GM13976 (cell line): ENCODE data around the gene DPH3.
A peak's percentile ranks its signal among the peaks of the same experiment; 100 is the strongest.
"Not testable (repeated sequence)": the region's sequence is repeated elsewhere in the genome, so short reads cannot be mapped to it uniquely, and the experiment has no call there.

Experiments
- DNase-seq: peaks from one replicate; pipeline ENCODE4 v3.0.0; 2012; ENCODE audit warnings: low spot score
- in situ Hi-C: fragments of 300-500 bp; cut with MboI; formaldehyde crosslinking; loops from one replicate; pipeline ENCODE4 v1.12.0; 2022; ENCODE audit warnings: low sequenced_read_pairs, mixed read lengths, inconsistent platforms; ENCODE audit not compliant: unreplicated experiment
- TF ChIP-seq, protein P1 (sequence below): IDR thresholded peaks from 2 replicates; pipeline ENCODE4 v1.5.1; 2012; ENCODE audit warnings: borderline replicate concordance, mild to moderate bottlenecking; ENCODE audit not compliant: insufficient read depth; ENCODE audit errors: extremely low read depth, missing control alignments, control extremely low read depth

DPH3 gene

DNA sequence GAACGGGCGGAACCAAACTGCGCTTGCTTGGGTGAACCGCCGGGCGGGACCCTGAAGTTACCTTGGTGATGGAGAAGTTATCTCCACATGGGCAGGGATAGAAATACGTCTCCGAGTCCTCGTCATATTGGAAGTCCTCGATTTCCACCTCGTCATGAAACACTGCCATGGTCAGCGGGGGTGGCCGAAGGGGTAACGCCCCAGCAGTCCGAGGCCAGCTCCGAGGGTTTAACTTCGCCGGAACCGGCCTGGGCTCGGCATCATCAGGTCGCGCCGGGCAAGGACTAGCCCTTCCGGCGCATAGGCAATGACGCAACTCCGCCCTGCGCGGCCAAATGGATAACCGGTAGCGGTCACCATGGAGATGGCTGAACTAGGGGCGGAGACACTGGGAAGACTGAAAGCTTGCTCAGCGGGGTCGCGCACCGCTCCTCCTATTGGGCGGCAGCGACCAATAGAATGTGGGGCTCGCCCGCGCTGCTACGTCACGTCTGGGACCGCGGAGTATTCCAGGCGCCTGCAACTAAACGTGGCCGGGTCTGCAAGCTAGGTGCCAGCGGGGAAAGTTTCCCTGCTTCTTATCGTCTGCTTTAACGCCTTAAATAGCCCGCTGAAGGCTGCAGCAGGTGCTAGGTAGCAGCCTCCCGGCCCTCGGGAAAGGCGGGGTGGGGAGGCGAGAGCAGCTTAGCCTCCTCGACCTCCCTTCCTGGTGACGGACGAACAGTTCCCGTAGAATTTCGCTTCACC is at the start of gene DPH3, which contains the start of gene OXNAD1:
Gene DPH3, minus strand, starts transcription at position 236 of the 747 bp plus-strand sequence. Its CDS starts 67 bp downstream, at position 169.
Gene OXNAD1, plus strand, starts transcription at position 505 of the 747 bp plus-strand sequence. CDS start 5,741 bp downstream, outside the sequence.
- in situ Hi-C loops: no loop called here
- TF ChIP-seq, protein P1, sequence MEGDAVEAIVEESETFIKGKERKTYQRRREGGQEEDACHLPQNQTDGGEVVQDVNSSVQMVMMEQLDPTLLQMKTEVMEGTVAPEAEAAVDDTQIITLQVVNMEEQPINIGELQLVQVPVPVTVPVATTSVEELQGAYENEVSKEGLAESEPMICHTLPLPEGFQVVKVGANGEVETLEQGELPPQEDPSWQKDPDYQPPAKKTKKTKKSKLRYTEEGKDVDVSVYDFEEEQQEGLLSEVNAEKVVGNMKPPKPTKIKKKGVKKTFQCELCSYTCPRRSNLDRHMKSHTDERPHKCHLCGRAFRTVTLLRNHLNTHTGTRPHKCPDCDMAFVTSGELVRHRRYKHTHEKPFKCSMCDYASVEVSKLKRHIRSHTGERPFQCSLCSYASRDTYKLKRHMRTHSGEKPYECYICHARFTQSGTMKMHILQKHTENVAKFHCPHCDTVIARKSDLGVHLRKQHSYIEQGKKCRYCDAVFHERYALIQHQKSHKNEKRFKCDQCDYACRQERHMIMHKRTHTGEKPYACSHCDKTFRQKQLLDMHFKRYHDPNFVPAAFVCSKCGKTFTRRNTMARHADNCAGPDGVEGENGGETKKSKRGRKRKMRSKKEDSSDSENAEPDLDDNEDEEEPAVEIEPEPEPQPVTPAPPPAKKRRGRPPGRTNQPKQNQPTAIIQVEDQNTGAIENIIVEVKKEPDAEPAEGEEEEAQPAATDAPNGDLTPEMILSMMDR: no peak

DNA sequence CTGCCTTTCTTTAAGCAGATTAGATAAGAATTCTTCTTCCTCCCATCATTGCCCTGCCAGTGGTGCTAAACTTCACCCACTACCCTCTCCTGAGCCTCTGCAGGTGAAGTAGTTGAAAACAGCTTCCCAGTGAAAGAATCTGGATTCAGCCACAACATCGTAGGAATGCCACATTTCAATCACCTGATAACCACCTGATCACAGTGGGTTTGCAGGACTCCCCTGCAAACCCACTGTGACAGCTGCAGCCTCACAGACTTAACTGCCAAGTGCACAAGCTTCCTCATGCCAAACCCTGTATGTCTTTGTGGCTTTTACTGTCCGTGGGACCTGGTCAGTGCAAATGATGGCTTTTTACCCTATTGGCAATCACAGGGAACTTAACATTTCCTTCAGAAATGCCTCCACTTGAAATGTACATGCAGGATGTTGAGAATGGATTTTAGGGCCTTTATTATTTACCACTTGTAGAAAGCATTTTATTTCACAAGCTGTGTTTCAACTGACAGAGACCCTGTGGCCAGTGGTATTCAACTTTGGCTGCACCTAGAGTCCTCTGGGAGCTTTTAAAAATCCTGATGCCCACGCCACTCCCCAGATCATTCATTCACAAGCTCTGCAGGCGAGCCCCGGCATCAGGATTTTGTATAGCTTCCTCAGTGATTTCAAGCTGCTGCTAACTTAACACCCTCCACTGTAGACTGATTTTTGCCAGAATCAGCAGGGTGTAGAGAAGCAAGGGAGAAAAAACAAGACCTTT is 49.3 kb upstream of the DPH3 start:
- DNase-seq: no peak
- TF ChIP-seq, protein P1: no peak
- in situ Hi-C loops: no loop called here

More for the DNA sequence above, at the start of gene DPH3, which contains the start of gene OXNAD1:
- peak; percentile 96 for DNase-seq

DNA sequence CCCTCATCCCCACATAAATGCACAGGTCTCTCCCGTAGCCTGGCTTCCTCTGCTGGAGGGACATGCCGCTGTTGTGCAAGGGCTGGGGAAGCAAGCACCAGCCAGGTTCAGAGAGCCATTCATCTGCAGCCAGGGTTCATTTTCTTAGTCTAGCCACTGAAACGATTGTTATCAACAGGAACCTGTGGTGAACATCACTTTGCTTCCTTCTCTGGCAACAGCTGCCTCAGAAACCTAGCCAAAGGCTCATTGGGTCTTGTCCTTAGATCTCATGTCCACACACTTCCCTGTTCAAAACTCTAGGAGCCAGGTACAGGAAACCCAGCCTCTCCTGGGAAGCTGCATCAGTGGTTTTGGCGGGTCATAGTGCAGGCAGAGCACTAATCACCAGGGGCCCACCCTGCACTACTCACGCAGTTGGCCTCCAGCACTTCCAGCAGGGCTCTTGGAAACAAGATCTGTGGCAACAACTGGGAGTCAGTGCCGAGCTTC is 47.3 kb upstream of the DPH3 start:
- DNase-seq: no peak
- in situ Hi-C loops: no loop called here
- TF ChIP-seq, protein P1: no peak

DNA sequence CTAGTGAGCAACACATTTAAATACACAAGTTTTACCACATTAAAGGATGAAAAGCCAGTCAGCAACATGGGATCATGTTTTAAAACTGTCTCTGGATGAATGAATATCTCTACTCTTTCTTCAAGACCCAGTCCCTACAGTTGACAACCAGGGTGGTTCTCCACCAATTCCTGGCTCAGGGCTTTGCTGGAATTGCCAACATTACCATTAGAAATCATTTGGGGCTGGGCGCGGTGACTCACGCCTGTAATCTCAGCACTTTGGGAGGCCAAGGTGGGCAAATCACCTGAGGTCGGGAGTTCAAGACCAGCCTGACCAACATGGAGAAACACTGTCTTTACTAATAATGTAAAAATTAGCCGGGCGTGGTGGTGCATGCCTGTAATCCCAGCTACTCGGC is 45.7 kb upstream of the DPH3 start:
- DNase-seq, in situ Hi-C loops: not testable (repeated sequence)

DNA sequence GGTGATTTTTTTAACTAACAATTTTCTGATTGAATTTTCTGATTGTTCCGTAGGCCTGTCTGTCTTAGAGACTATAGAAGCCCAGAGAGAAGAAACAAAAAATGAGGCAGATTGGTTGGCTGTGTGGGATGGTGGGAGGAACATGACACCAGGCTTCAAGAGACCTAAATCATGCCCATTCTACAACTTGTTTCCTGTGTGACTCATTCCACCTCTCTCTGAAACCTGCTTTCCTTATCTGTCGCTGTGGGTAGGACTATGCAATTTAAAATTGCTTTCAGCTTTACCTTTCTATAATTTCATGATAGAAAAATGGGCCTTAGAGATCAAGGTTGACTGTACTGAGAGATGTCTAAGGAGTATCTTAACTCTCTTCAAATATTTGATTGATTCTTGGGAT is 44.8 kb upstream of the DPH3 start:
- in situ Hi-C loops: no loop called here
- TF ChIP-seq, protein P1: no peak
- peak; percentile 29 for DNase-seq

DNA sequence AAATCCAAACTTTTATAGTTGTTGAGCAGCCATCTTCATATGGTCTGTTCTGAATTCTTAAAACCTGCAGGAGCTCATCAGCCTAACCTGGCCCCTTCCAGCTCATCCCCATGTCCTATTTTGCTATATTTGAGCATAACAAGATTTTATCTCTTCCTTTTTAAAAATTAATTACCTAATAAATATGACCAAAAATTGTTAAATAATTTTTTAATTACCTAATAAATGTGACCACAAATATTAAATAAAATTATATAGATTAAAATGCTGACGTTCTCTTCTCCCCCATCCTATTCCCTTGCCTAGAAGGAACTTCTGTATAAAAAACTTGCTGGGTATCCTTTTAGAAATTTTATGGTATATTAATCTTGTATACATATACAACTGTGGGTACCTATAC is 44.0 kb upstream of the DPH3 start:
- DNase-seq: no peak
- in situ Hi-C loops: no loop called here
- TF ChIP-seq, protein P1: no peak
